Ammon's horn (tissue), 1 donor: ENCODE results near the gene COL4A2.
A peak's percentile ranks its signal among the peaks of the same experiment; 100 is the strongest.

Experiments used
- DNase-seq: peaks from one replicate; pipeline ENCODE4 v3.0.0-alpha.2; 2016; ENCODE audit warnings: low spot score

Gene COL4A2

DNA sequence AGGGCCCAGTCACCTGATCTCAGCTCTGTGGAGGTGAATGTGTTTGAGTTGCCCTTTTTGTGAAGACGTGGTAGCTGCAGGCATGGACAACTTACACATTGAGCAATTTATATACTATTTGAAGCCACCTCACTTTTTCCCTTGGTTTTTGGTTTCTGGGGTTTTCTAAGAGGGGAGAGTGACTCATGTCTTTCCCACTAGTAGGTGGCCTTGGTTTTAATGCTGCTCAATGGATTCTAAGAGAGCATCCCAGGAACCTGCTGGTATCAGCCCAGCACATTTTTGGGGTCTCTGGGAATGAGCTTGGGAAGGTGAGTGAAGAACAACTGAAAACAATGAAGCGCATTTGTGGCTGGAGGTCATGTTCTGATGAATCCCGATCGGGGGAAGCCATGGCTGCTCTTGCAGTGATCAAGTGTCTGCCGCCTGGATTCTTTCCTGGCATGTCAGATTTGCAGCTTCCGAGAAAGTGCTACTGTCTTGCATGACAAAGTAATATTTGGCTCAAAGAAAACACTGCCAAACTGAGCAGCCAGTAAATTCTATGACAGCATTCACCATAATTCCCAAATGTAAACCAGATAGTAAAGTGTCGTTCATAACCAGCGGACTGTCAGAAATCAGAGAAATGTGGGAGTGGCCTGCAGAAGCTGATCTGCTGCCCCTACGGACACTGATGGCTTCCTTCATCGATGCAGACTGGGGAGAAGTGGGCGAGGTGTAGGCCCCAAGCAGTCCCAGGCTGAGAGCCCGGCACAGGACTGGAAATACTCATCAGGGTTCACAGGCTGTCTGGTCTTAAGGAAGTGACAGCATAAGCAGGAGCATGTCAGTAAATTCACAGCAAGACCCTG, 98.7 kb downstream of the COL4A2 start:
- no peak for DNase-seq

DNA sequence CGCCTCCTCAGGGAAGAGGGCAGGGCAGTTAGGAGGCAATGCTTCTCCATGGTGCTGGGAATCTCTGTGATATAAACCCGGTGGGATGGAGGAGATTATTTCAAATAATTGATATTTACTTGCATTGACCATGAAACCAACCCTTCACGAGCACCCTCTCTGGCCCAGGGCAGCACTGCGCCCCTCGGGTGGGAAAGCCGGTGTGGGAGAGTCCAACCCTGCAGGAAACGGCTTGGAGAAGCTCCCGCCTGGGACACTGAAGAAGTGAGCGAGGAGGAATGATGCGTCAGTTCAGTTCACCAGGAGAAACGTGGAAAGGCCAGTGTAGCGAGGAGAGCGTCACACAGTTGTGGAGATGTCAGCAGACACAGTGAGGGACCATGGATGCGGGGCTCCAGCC, 99.9 kb downstream of the COL4A2 start:
- DNase-seq = no peak

DNA sequence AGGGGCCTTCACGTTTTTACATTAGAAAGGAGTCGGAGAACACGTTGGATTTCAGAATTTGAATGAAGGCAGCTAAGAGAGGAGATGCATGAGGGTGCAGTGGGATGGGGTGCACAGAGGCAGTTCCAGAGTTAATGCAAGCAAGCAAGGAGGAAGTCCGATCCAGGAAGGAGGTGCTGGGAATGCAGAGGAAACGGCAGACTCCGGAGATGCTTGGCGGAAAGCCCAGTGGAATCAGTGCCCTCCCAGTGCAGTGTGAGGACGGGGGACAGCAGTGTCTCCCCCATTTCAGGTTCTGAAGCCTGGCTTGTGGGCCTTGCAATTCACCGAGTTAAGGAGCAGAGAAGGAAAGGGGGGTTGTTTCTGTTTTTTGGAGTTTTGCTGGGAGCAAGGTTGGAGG, 100.4 kb downstream of the COL4A2 start:
- DNase-seq = no peak

DNA sequence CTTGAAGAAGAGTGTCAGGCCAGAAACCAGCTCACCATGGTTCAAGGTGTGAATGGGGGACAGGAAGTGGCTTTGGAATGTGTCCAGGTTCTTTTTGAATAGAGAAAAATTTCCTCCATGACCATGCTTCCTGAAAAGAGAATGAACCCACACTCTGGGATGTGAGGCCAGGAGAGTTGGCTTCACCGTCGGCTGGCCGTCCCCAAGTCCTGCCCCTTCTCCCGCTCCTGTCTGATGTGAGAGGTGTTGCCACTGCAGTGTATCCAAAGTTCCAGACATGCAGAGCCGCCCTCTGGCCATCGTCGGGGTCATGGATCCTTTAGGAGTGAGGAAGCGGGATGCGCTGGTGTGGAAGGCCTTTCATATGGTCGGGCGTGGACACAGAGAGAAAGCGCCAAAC, 101.2 kb downstream of the COL4A2 start:
- no peak for DNase-seq

DNA sequence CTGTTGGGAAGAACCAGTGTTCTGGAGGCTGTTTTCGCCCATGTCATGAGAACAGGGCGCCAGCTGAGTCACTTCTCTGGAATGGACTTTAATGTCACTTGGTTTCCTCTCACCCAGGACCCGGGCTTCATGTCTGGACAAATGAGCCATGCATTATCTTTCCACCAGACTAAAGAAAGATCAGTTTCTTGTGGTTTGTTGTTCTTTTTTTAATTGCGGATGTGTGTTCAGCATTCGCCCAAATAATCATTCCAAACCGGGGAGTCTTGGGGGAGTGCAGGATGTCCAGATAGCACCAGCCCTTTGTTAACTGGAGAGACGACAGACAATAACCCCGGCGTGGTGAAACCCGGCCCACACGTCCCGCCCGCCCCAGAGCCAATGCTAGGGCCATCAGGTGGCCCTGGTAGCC, 102.5 kb downstream of the COL4A2 start:
- no peak for DNase-seq

DNA sequence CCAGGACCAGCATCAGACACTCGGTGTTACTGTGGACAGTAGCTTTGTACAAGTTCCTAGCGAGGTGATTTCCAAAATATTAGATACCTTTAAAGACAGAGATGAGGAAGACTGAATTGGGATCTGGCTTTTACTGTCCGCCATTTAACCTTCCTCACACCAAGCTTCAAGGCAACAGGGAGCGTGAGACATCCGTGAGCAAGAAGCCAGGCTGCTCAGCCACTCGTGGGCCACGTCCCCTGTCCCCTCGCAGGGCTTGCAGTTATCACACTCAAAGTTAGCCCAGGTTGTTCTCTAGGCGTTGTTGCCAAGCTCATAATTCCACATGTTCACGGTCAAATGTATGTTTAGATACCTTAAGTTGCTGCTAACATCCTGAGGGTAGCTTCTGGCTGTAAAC, 102.9 kb downstream of the COL4A2 start:
- DNase-seq = no peak

DNA sequence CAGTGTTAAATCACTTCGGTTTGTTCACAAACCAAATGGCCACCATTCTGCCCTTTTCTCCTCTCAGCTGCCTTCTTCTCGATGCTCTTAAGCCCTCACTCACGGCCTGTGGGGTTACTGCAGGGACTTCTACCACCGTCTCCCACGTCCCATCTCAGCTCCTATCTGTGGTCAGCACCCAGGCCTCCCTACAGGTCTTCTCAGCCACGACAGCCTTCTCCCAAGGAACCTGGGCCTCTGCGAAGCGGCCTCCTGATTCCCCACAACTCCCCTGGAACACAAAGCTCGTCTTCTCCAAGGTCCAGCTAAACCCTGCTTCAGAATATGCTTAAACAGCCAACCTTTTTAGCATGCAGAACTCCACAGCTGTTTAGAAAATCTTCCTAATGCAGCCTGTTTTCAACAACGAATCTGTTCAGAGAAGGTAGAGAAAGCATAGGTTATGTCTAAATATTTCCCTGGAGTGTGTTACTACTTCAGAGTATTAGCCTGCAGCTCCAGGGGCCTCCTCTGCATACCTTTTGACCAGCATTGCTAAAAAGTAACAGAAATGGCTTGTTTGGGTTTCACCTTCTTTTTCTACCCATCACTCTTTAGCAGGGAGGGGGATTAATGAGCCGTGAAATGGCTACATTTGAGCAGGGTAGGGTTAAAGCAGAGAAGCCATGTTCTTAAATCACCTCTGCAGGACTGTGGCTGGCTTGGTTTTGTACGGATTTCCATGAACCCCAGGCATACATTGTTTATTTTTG, 104.0 kb downstream of the COL4A2 start:
- no peak for DNase-seq

DNA sequence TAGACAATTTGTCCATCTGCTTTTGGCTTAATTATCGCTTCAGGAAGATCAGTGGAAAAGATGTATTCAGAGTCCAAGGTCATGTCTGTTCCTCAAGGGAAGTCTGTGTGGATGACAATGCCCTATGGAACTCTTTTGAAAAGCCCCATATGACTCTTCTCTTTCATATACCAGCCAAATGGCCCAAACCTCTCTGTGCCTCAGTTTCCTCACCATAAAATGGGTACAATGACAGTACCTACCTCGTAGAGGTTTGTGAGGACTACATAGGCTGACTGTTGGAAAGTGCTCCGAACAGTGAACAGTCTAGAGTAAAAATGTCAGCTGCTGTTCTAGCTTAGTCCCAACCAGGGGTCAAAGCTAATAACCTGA, 104.6 kb downstream of the COL4A2 start:
- DNase-seq = no peak

DNA sequence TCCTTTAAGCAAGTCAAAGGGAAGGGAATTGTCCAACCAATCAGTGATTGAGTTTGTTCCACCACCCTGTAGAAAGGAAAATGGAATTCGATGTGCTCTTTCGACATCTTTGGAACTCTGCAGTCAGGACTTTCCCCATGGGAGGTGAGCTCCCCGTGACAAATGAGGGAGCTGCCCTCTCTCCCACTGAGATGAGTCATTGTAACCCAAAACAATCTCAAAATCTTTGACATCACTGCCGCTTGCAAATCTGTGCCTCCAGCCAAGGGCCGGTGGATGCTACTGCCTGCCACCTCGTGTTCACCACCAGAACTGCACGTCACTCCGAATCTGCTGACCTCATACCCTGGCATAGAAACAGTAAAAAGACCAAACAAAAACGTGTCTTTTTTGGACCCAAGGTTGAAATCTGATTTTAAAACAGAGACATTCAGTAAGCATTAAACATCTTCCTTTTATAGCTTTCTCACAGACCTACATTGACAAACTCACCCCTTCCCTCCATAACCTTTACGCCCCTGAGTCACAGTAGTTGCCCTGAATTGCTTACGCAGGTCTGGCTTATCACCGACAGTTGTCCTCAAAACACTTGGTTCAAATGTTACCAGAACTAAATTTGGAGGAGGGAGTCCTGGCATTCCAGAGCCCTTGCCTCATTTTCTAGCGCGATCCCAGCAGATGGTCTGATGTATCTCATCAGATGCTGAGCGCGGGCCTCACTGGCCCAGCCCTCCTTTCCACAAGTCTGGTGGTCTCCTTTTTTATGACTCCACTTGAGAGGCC, 105.2 kb downstream of the COL4A2 start:
- peak; percentile 91 for DNase-seq

DNA sequence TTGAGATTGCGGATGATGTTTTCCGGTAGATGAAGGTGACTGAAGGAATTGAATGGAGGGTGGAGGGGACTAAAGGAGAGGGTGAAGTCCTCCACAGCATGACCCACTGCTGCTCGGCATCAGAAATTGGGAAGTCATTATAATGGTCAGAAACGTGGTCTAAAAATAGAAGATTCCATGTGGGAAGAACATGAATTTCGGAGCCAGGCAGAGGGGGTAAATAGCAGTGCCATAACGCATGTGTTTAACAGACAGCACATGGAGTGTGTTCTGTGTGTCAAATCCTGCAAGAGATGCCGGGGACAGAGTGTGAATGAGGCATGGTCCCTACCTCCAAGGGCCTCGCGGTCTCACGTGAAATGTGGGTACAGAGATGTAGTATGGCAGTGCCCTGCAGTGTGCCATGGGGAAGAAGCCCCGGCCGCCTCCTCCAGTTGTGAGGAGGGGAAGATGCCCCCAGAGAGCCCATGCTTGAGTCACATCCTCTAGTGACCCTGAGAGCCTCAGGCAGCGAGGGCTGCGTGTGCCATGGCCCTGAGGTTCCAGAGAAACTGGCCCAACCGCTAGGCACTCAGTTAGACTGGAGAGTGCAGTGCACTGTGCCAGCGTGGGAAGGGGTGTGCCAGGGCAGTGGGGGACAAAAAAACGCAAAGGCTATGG, 106.1 kb downstream of the COL4A2 start:
- no peak for DNase-seq

DNA sequence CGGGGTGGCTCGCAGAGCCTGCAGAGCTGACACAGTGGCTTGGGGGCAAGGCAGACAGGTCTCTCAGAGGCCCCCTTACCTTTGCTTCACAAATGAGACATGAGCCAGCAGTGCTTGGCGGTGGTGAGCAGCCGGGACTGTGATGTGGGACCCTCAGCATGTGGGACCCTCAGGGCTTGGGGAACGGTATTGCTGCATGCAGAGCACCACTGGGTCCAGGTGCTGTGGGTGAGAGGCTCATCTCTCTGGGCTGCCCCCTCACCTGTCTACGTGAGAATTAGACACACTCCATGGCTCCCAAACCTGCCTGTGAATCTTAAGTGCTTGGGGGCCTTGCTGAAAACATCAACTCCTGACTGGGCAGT, 106.6 kb downstream of the COL4A2 start:
- no peak for DNase-seq

DNA sequence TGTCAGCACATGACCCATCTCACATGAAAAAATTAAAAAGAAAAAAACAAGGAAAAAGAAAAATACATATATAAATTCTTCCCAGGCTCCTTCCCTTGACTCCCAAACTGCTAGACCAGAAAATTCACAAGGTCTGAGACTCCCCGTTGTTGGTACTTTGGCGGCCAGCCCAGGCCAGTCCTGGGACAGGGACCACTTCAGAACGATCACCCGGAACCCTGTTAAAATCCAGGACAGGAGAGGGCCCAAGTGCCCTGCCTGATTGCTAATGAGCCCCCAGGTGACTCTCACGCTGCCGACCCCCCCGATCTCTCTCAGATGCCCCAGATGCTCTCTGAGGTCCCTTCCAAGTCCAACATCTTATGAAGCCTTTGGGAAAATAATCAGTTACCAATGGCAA, 107.2 kb downstream of the COL4A2 start:
- no peak for DNase-seq

DNA sequence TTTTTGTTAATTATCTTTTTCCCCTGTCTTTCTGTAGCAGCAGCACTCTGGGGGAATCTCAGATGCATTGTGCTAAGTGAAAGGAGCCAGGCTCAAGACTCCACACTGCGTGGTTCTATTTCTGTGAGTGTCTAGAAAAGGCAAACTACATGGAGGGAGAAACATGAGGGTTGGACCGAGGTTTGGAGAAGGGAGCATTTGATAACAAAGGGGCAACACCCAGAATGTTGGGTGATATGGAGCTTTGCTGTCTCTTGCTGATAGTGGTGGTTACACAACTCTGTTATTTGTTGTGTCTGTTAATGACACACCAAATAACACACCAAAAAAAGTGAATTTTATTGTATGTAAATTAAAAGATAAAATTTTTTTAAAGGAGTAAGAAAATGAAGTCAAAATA, 107.8 kb downstream of the COL4A2 start:
- no peak for DNase-seq

DNA sequence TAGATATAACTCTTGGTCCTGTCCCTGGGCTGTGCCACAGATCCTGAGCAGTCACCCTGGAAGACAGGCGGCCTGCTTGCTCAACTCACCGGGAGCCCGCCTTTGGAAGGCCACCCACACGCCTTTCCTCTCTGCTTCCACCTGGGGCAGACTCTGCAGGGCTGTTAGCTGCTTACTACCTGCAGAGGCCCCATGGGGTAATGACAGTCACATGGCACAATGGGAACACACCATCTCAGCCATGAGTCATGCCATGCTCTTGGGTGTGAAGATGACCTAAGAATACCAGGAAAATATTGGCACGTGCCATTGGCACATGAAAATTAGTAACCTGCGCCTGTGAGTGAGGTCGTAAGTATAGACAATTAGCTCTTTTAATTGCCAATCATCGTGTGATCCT, 108.6 kb downstream of the COL4A2 start:
- no peak for DNase-seq

DNA sequence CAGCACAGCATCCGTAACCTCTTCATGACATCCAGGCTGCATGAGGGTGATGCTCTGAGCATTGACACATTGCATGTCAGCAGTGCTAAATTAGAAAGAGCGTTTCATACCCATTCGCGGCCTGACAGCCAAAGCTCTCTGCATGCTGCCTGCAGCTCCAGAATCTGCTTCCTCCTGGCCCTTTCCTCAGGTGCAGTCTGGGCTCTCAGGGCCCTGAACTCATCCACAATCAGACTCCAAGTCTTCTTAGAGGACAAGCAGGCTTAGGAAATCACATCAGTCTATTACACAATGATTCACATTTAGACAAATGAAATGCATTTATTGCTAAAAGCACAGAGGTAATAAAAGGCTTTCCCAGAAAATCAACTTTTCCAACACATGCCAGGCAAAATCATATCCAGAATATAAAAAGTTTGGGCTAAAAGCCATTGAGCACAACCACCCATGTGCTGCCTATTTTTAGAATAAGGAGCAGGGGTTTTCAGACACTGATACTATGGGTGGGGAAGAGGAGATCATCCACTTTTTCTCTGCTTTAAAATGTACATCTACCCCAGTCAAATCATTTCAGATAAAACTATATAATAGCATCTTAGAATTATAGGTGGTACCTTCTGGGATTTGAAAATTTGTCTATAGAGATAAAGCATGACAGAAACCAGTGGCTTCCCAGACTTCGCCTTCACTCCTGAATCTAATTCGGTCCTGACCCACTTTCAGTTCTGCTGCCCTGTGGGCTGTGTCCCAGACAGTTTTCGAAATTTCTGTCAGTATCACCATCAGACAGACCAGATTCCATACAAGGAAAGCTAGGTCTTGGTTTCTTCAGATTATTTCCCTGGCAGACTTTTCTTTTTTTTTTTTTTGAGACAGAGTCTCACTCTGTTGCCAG, 109.3 kb downstream of the COL4A2 start:
- DNase-seq = no peak

DNA sequence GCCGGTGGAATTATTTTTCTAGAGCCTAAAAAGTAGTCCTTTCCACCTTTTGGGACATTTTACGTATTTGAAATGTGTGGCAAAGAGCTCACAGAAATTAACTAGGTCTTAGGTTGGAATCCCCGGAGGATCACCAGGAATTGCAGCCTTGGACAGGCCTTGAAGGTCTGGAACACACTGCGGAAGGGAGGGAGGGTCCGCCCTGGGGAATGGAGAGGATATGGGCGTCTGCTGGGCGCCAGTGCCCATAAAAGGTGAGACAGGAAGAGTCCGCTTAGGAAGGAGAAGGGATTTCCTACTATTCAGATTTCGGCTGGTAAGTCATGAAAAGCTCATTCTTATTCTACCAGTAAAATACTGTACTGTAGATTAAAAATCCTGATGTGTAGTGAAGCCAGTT, 111.9 kb downstream of the COL4A2 start:
- no peak for DNase-seq

DNA sequence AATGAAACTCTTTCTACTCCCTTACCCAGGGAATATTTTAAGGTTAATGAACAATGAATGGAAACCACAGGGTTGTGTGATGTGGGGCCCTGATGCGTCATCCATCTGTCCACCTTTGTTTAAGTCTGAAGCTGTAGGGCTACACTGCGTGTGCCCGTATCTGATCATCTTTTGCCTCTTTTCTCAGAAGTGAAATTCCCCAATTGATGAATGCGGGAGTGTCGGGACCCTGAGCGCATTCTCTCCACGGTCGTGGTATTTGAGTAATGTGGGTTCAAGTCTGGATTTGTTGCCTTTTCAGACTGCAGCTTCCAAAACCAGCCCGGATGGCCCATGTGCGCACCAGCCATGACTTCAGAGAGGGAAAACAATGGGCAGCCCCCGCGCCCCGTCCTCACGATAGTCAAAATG, 112.3 kb downstream of the COL4A2 start:
- DNase-seq = no peak

DNA sequence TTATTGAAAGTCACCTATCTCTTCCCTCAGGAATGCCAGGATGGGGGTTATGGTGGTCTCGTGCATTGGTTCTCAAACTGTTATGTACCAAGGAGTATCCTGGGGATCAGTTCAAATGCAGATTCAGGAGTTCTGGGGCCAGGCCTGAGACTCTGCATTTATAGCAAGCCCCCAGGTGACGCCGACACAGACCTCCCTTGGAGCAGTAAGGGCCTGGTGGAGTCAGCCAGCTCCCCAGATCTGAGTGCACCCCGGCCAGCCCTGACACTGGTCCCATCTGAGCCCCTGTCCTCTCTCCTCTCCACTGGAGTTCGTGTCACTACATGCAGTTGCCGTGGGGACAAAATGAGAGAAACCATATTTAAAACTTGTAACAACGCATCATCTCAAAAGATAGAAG, 112.9 kb downstream of the COL4A2 start:
- DNase-seq = no peak

DNA sequence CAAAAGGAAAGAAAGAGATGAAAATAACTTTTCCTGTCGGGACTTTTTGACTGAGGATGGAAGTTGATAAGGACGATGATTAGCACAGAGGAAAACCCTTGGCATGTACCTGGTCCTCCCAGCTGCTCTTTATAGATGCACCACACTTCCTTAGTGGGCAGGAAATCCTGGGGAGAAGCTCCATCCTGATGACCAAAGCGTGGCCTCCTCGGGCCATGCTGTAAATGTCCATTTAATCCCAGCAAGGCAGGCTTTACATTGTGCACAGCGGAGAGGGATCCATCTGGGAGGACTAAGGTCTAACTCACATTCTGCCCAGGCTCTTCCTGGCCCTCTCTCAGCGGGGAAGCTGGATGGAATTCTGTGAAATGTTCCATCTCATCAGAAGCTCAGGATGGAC, 113.5 kb downstream of the COL4A2 start:
- DNase-seq = no peak

DNA sequence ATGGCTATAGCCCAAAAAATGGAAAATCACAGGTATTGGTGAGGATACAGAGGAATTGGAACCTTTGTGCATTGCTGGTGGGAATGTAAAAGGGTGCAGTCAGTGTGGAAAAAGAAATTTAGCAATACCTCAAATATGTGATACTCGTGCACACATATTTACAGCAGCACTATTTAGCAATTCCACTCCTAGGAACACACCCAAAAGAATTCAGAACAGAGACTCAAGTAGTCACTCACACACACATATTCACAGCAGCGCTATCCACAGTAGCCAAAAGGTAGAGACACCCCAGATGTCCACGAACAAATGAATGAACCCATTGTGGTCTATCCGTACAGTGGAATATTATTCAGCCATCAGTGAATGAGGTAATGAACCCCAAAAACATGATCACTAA, 114.0 kb downstream of the COL4A2 start:
- no peak for DNase-seq

DNA sequence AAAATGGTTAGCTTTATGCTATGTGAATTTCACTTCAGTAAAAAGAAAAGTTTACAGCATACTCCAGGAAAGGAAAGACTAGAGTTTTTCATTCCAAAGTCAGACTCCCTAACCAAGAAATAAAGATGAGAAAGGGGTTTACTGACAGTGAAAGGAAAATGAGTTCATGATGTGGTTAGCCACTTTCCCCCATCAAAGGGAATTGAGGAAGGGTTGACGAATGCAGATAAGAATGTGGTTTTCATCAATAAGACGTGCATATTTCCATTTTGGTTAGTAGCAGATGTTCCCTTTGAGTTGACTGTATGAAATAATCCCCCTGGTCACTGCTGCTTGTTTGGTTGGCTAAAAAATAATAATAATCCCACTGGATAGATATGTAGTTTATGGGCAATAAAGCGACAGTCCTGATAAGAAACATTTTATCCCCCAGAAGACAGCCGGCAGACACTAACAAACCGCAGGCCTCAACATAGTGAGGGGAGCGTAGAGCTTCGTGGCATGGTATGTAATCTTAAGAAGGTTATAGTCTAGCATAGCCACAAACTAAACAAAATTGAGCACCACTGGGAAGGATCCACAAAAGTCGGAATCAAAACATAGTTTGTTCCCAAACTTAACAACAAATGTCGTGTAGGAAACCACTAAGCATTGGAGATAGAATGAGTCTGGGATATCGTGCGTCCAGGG, 114.8 kb downstream of the COL4A2 start:
- no peak for DNase-seq
